Omental fat pad (tissue), 4 donors: ENCODE results near the gene IRF7. TPM values are rescaled to one million over a fixed set of nuclear protein-coding genes. Genes with fewer than 3 reads are reported as not detected.
A peak's percentile ranks its signal among the peaks of the same experiment; 100 is the strongest.

ENCODE experiments used
- ATAC-seq: fragments of 150-250 bp; one replicate; pipeline ENCODE4 v1.9.1; 2016; ENCODE audit warnings: mild to moderate bottlenecking, moderate library complexity; ENCODE audit not compliant: low FRiP score
- DNase-seq: peaks from one replicate; pipeline ENCODE4 v3.0.0-alpha.2; 2019; ENCODE audit warnings: low spot score
- CTCF ChIP-seq, 3 donors: fragments of 450-650 bp; IDR thresholded peaks; one replicate each; pipeline ENCODE4 v1.5.1; 2016 to 2017; ENCODE audit warnings: antibody characterized with exemption in 3 of 3, mild to moderate bottlenecking in 3 of 3, moderate library complexity in 2 of 3
- total RNA-seq, 4 donors: library from RNA; depleted of rRNA; stranded (reverse); fragments of >200 nt; gene quantifications; one replicate each; pipeline ENCODE4 v1.1.0, GENCODE V29; 2016

Gene IRF7
- total RNA-seq, 4 donors from 2014 or later = 15.4 to 56.8 (median 35.6) TPM

- no peak for TF ChIP-seq CTCF (IDR thresholded peaks at IDR 0.05)
- DNase-seq (no peak), ATAC-seq (no peak)
Observed at GRCh38 chr11:595400-595799, 20.4 kb downstream of the IRF7 start.

GRCh38 chr11:593347-593746 lies 22.4 kb downstream of the IRF7 start:
- no peak for ATAC-seq
- no peak for TF ChIP-seq CTCF (IDR thresholded peaks at IDR 0.05)
- DNase-seq = no peak

GRCh38 chr11:592918-593317 lies 22.8 kb downstream of the IRF7 start:
- ATAC-seq (no peak), DNase-seq (no peak)
- no peak for TF ChIP-seq CTCF (IDR thresholded peaks at IDR 0.05)

- no peak for TF ChIP-seq CTCF (IDR thresholded peaks at IDR 0.05)
- DNase-seq (no peak), ATAC-seq (no peak)
Observed at GRCh38 chr11:592501-592900, 23.2 kb downstream of the IRF7 start.

- ATAC-seq = no peak
- no peak for TF ChIP-seq CTCF (IDR thresholded peaks at IDR 0.05)
- DNase-seq = no peak
Observed at GRCh38 chr11:590997-591396, 24.8 kb downstream of the IRF7 start.

GRCh38 chr11:589798-590197 lies 26.0 kb downstream of the IRF7 start:
- TF ChIP-seq CTCF (IDR thresholded peaks at IDR 0.05) = no peak
- ATAC-seq = no peak

GRCh38 chr11:587978-588380 lies 27.8 kb downstream of the IRF7 start:
- TF ChIP-seq CTCF (IDR thresholded peaks at IDR 0.05) = no peak
- DNase-seq (no peak), ATAC-seq (peak; percentile 71)

More at GRCh38 chr11:589798-590197, 26.0 kb downstream of the IRF7 start:
- DNase-seq = no peak
